Ovary (tissue), 9 donors: ENCODE measurements around the gene THSD4. TPM values are rescaled to one million over a fixed set of nuclear protein-coding genes. Genes with fewer than 3 reads are reported as not detected.

Experiments used
- DNase-seq, 5 donors: peaks; one replicate each; pipeline ENCODE4 v3.0.0-alpha.2; 2019 to 2020
- H3K27ac ChIP-seq, 2 donors: fragments of 200-600 bp; one replicate each; pipeline versions ENCODE4 v1.5.1 to v1.8.0; 2019 to 2022
- H3K27me3 ChIP-seq: fragments of 200-600 bp; one replicate; pipeline ENCODE4 v1.8.0; 2022
- H3K36me3 ChIP-seq: fragments of 200-600 bp; sonication (generic); one replicate; pipeline ENCODE4 v1.5.1; 2019
- H3K4me1 ChIP-seq: one replicate; pipeline ENCODE4 v1.8.1; 2013; ENCODE audit warnings: mild to moderate bottlenecking, moderate library complexity; ENCODE audit not compliant: insufficient read depth
- H3K4me3 ChIP-seq: fragments of 200-600 bp; sonication (generic); one replicate; pipeline ENCODE4 v1.5.1; 2017
- H3K9me3 ChIP-seq, 2 donors: fragments of 200-600 bp in 1 of 2; sonication (generic) in 1 of 2; one replicate each; pipeline versions ENCODE4 v1.5.1 to v1.8.1; 2013 to 2019; ENCODE audit warnings: mild to moderate bottlenecking in 1 of 2, moderate library complexity in 1 of 2
- EP300 ChIP-seq: sonication (generic); formaldehyde crosslinking; IDR thresholded peaks from one replicate; pipeline ENCODE4 v1.6.1; 2017; ENCODE audit warnings: antibody characterized with exemption
- POLR2A ChIP-seq: fragments of 450-650 bp; IDR thresholded peaks from one replicate; pipeline ENCODE4 v1.6.1; 2017; ENCODE audit warnings: antibody characterized with exemption, mild to moderate bottlenecking, moderate library complexity
- WGBS, 3 donors: extraction: QIAGEN DNeasy Blood & Tissue Kit in 1 of 3; methylation state at CpG; one replicate each; pipeline versions ENCODE4 v1.1.5 to v1.1.7; 2013 to 2017; 5-methylcytosine and 5-hydroxymethylcytosine counted together
- intact Hi-C, 4 donors: fragments of 100-400 bp; cut with DNase I; formaldehyde crosslinking; loops; one replicate each; pipeline versions ENCODE4 v1.11.0 to v1.15.1; 2022 to 2023
- polyA plus RNA-seq, 2 donors: library from polyadenylated mRNA; stranded (reverse); fragments of 200-250 nt in 1 of 2; fragments of 350-450 nt in 1 of 2; fragmentation: Illumina TruSeq in 1 of 2; extraction: RNeasy Lipid Tissue Mini Kit (QIAGEN cat#74804) in 1 of 2; gene quantifications; one replicate each; pipeline ENCODE4 v1.2.3, GENCODE V29; 2013 to 2014
- total RNA-seq, 7 donors: library from RNA; depleted of rRNA in 2 of 7; stranded (reverse); fragments of >200 nt in 2 of 7; fragmentation: NEBNext Ultra II Directional in 3 of 7; extraction: Animal tissue kit (Norgen Biotek cat#: 25700) in 3 of 7; gene quantifications; one replicate each; pipeline versions ENCODE4 v1.1.0 to v1.2.4, GENCODE V29; 2016 to 2023
- TF ChIP-seq, protein P1 (sequence below), 3 donors: fragments of 450-650 bp in 2 of 3; fragments of 200-600 bp in 1 of 3; IDR thresholded peaks; one replicate each; pipeline versions ENCODE4 v1.5.1 to v1.8.0; 2016 to 2022; ENCODE audit warnings: antibody characterized with exemption in 3 of 3, mild to moderate bottlenecking in 1 of 3
- donor health status: DM: no; HTN: no; CAD: no; lungs with moderate emphysema.
- donor health status: DM: no; HTN: no; CAD: no.
- donor health status: Bipolar disorder and iron deficiency.
- donor health status: DM: yes; HTN: yes; CAD: no.
- donor health status: DM: no; HTN: no; CAD: no.
- donor health status: DM: yes; HTN: yes; CAD: no.

The THSD4 gene
- total and polyA plus RNA-seq, 9 donors: 3.2 to 53.4 (median 13.5) TPM

GRCh38 chr15:71502077-71502432 is 386.8 kb downstream of the THSD4 start:
- TF ChIP-seq POLR2A (no peak), EP300 (no peak)
- TF ChIP-seq, protein P1, sequence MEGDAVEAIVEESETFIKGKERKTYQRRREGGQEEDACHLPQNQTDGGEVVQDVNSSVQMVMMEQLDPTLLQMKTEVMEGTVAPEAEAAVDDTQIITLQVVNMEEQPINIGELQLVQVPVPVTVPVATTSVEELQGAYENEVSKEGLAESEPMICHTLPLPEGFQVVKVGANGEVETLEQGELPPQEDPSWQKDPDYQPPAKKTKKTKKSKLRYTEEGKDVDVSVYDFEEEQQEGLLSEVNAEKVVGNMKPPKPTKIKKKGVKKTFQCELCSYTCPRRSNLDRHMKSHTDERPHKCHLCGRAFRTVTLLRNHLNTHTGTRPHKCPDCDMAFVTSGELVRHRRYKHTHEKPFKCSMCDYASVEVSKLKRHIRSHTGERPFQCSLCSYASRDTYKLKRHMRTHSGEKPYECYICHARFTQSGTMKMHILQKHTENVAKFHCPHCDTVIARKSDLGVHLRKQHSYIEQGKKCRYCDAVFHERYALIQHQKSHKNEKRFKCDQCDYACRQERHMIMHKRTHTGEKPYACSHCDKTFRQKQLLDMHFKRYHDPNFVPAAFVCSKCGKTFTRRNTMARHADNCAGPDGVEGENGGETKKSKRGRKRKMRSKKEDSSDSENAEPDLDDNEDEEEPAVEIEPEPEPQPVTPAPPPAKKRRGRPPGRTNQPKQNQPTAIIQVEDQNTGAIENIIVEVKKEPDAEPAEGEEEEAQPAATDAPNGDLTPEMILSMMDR (IDR thresholded peaks at IDR 0.05): no peak
- Histone ChIP-seq H3K4me3 (no peak overlapping the region), H3K4me1 (peaks cover 2% of the 10 kb centered on the region), H3K9me3 (no peaks in the 10 kb centered on the region), H3K27ac (no peak overlapping the region), H3K36me3 (no peaks in the 10 kb centered on the region), H3K27me3 (no peaks in the 10 kb centered on the region)
- DNase-seq: no peak
- 82 to 91% (median 87%) methylated on average over 1 of the region's 1 CpG for WGBS, 3 donors
- intact Hi-C loops: no loop called here

GRCh38 chr15:71505962-71506361 is 390.7 kb downstream of the THSD4 start:
- H3K27ac ChIP-seq: no peak overlapping the region
- H3K4me1 ChIP-seq: peaks cover 2% of the 10 kb centered on the region
- H3K4me3 ChIP-seq: no peak overlapping the region
- H3K36me3 ChIP-seq: no peaks in the 10 kb centered on the region
- no peaks in the 10 kb centered on the region for H3K9me3 ChIP-seq
- 55 to 62% (median 57%) methylated on average over 4 of the region's 4 CpGs for WGBS, 3 donors
- intact Hi-C loops: no loop called here
- no peaks in the 10 kb centered on the region for H3K27me3 ChIP-seq
- TF ChIP-seq, protein P1 (IDR thresholded peaks at IDR 0.05): no peak
- TF ChIP-seq POLR2A (no peak), EP300 (no peak)
- no peak for DNase-seq

- H3K4me1 ChIP-seq: peaks cover under 1% of the 10 kb centered on the region
- H3K27ac ChIP-seq: no peak overlapping the region
These were observed 391.7 kb downstream of the THSD4 start for GRCh38 chr15:71506946-71507345.

GRCh38 chr15:71508081-71508682 is 392.9 kb downstream of the THSD4 start:
- Histone ChIP-seq H3K27me3 (no peaks in the 10 kb centered on the region), H3K4me3 (no peak overlapping the region), H3K36me3 (no peaks in the 10 kb centered on the region), H3K4me1 (peaks cover 2% of the 10 kb centered on the region), H3K9me3 (no peaks in the 10 kb centered on the region), H3K27ac (no peak overlapping the region)
- TF ChIP-seq POLR2A (no peak), EP300 (no peak)
- TF ChIP-seq, protein P1 (IDR thresholded peaks at IDR 0.05): no peak
- no peak for DNase-seq
- intact Hi-C loops: no loop called here
- WGBS, 3 donors: 87 to 93% (median 91%) methylated on average over 4 of the region's 4 CpGs

More at GRCh38 chr15:71506946-71507345, 391.7 kb downstream of the THSD4 start:
- Histone ChIP-seq H3K27me3 (no peaks in the 10 kb centered on the region), H3K36me3 (no peaks in the 10 kb centered on the region), H3K4me3 (no peak overlapping the region), H3K9me3 (no peaks in the 10 kb centered on the region)
- no peak for DNase-seq
- TF ChIP-seq, protein P1 (IDR thresholded peaks at IDR 0.05): no peak
- no peak for TF ChIP-seq POLR2A
- intact Hi-C loops: no loop called here
- 66 to 69% (median 67%) methylated on average over 4 of the region's 4 CpGs for WGBS, 3 donors
